ENCODE results near the gene CMKLR1. TPM values are rescaled to one million over a fixed set of nuclear protein-coding genes. Genes with fewer than 3 reads are reported as not detected.

Gene CMKLR1
- total and polyA plus RNA-seq, 3 experiments from 2014 or later = 0.57 to 4.4 (median 0.66) TPM

- no peaks in the 10 kb centered on the region for H3K36me3 ChIP-seq (ENCODE audit: insufficient read depth, low read length)
- Mint-ChIP-seq H3K9me3 (no peaks in the 10 kb centered on the region), H3K4me3 (no peak overlapping the region), H3K27me3 (peaks cover 2 to 24% of the 10 kb centered on the region in 2 donors), H3K27ac (no peak overlapping the region), H3K4me1 (no peaks in the 10 kb centered on the region), H3K36me3 (no peaks in the 10 kb centered on the region)
- H3K27me3 ChIP-seq (ENCODE audit: insufficient read depth, low read length, poor library complexity, severe bottlenecking) = no peaks in the 10 kb centered on the region
- H3K4me3 ChIP-seq (ENCODE audit: low read length) = no peak overlapping the region
- no peaks in the 10 kb centered on the region for H3K9me3 ChIP-seq (ENCODE audit: low read length)
- POLR2A ChIA-PET = no interaction called here
- H3K27ac ChIP-seq (ENCODE audit: low read depth, low read length) = no peak overlapping the region
- no peaks in the 10 kb centered on the region for H3K4me1 ChIP-seq (ENCODE audit: insufficient read depth, low read length)
- DNase-seq = no peak
- CTCF ChIA-PET = no interaction called here
Measured at GRCh38 chr12:108358580-108358965, 19.5 kb upstream of the CMKLR1 start.

DNA sequence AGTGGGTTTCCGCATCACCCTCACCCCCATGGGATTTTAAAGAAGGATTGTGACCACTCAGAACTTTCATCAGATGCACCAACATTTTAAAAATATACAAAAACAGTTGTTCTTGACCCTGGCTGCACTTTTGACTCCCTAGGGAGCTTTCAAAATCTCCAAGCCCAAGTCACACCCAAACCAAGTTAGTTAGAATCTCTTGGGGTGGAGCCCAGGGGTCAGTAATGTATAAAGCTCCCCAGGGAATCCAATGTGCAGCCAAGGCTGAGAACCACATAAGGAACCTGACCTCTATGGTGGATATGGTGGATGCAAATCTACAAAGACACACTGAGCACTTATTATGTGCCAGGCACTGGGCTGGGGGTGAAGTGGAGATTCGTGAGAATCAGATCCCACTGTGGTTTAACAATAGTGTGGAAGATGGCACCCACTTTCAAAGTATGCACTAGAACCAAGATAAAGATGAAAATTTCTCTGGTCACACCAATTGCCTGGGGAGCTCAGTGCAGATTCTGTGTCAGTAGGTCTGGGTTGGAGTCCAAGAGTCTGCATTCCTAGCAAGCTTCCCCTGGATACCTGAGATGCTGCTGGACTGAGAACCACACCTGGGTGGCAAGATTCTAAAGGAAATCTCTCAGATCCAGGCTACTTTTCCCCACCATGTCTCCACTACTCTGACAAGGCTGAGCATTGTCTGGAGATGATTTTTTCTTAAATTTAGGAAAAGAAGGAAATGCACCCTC is 18.9 kb upstream of the CMKLR1 start:
- ChIA-PET CTCF (no interaction called here), POLR2A (no interaction called here)
- H3K36me3 Mint-ChIP-seq = no peaks in the 10 kb centered on the region
- no peaks in the 10 kb centered on the region for H3K9me3 Mint-ChIP-seq
- H3K4me1 Mint-ChIP-seq = no peaks in the 10 kb centered on the region
- Histone ChIP-seq H3K27me3 (ENCODE audit: insufficient read depth, low read length, poor library complexity, severe bottlenecking) (no peaks in the 10 kb centered on the region), H3K4me1 (ENCODE audit: insufficient read depth, low read length) (no peaks in the 10 kb centered on the region), H3K9me3 (ENCODE audit: low read length) (no peaks in the 10 kb centered on the region), H3K36me3 (ENCODE audit: insufficient read depth, low read length) (no peaks in the 10 kb centered on the region), H3K27ac (ENCODE audit: low read depth, low read length) (no peak overlapping the region), H3K4me3 (ENCODE audit: low read length) (no peak overlapping the region)
- peaks cover 2 to 24% of the 10 kb centered on the region in 2 donors for H3K27me3 Mint-ChIP-seq
- H3K4me3 Mint-ChIP-seq = no peak overlapping the region
- no peak for DNase-seq
- H3K27ac Mint-ChIP-seq = no peak overlapping the region

DNA sequence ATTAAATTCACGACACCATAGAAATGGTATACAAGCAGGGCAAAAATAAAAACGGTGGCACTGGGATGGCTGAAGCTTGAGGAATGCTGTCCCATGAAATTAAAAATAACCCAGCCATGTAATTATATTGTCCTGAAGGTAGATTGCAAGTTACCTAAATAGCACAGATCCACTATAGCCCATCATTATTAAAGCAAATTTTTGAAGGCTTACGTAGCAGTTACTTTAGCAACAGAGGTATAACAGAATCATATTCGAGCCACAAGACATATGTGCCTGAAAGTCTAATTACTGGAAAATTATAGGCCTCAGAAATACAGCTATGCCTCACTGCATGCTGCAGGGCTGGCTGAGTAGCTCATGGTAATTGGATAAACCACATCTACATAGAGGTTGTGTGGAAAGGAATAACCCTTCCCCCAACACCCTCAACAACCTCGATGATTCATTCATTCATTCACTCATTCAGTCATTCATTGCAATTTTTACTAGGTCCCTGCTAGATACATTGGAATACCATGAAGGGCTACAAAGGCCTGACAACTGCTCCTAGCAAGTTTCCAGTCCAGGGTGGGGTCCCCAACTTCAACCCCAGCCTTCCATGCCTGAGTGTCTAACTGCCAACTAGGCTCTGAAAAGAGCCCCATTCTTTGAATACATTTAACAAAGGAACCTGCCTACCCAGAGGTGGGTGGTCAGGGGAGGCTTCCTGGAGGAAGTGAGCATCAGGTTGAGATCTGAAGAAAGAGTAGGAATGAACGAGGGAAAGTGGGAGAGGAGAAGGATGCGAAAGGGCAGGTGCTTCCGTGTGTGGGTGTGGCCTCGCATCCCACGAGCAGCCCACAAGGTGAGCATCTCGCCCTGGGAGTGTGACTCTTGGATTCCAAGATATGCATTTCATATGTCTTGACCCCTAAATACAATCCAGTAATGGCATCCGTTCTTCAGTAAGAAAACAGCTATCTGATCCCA is 18.0 kb upstream of the CMKLR1 start:
- Histone ChIP-seq H3K4me1 (ENCODE audit: insufficient read depth, low read length) (no peaks in the 10 kb centered on the region), H3K36me3 (ENCODE audit: insufficient read depth, low read length) (no peaks in the 10 kb centered on the region), H3K9me3 (ENCODE audit: low read length) (no peaks in the 10 kb centered on the region), H3K27me3 (ENCODE audit: insufficient read depth, low read length, poor library complexity, severe bottlenecking) (no peaks in the 10 kb centered on the region), H3K27ac (ENCODE audit: low read depth, low read length) (no peak overlapping the region), H3K4me3 (ENCODE audit: low read length) (no peak overlapping the region)
- Mint-ChIP-seq H3K27ac (no peak overlapping the region), H3K4me1 (no peaks in the 10 kb centered on the region), H3K36me3 (no peaks in the 10 kb centered on the region), H3K9me3 (no peaks in the 10 kb centered on the region), H3K27me3 (peaks cover 2 to 24% of the 10 kb centered on the region in 2 donors), H3K4me3 (no peak overlapping the region)
- DNase-seq = no peak
- CTCF ChIA-PET = no interaction called here
- POLR2A ChIA-PET = no interaction called here

GRCh38 chr12:108355069-108355468 is 16.0 kb upstream of the CMKLR1 start:
- H3K27ac ChIP-seq (ENCODE audit: low read depth, low read length) = no peak overlapping the region
- peaks cover 0 to 2% (median 0%) of the 10 kb centered on the region in 5 donors for H3K9me3 Mint-ChIP-seq
- POLR2A ChIA-PET = no interaction called here
- CTCF ChIA-PET = no interaction called here
- no peak overlapping the region for H3K4me3 Mint-ChIP-seq
- no peaks in the 10 kb centered on the region for H3K36me3 Mint-ChIP-seq
- H3K36me3 ChIP-seq (ENCODE audit: insufficient read depth, low read length) = no peaks in the 10 kb centered on the region
- peaks cover 0 to 23% of the 10 kb centered on the region in 2 donors for H3K27me3 Mint-ChIP-seq
- H3K4me1 Mint-ChIP-seq = no peaks in the 10 kb centered on the region
- H3K27me3 ChIP-seq (ENCODE audit: insufficient read depth, low read length, poor library complexity, severe bottlenecking) = no peaks in the 10 kb centered on the region
- no peaks in the 10 kb centered on the region for H3K9me3 ChIP-seq (ENCODE audit: low read length)
- no peaks in the 10 kb centered on the region for H3K4me1 ChIP-seq (ENCODE audit: insufficient read depth, low read length)
- H3K27ac Mint-ChIP-seq = peak overlapping the region in 1 of 8 donors; percentile 33
- DNase-seq = no peak
- no peak overlapping the region for H3K4me3 ChIP-seq (ENCODE audit: low read length)

- Histone ChIP-seq H3K4me3 (ENCODE audit: low read length) (no peak overlapping the region), H3K27ac (ENCODE audit: low read depth, low read length) (no peak overlapping the region), H3K4me1 (ENCODE audit: insufficient read depth, low read length) (no peaks in the 10 kb centered on the region), H3K9me3 (ENCODE audit: low read length) (no peaks in the 10 kb centered on the region), H3K36me3 (ENCODE audit: insufficient read depth, low read length) (no peaks in the 10 kb centered on the region), H3K27me3 (ENCODE audit: insufficient read depth, low read length, poor library complexity, severe bottlenecking) (no peaks in the 10 kb centered on the region)
- H3K4me3 Mint-ChIP-seq = no peak overlapping the region
- no peaks in the 10 kb centered on the region for H3K36me3 Mint-ChIP-seq
- POLR2A ChIA-PET = no interaction called here
- peaks cover 0 to 2% (median 0%) of the 10 kb centered on the region in 5 donors for H3K9me3 Mint-ChIP-seq
- H3K4me1 Mint-ChIP-seq = no peaks in the 10 kb centered on the region
- no peak for DNase-seq
- peaks cover 2 to 15% of the 10 kb centered on the region in 2 donors for H3K27me3 Mint-ChIP-seq
- no peak overlapping the region for H3K27ac Mint-ChIP-seq
- CTCF ChIA-PET = no interaction called here
Measured at GRCh38 chr12:108352591-108352990, 13.5 kb upstream of the CMKLR1 start.

DNA sequence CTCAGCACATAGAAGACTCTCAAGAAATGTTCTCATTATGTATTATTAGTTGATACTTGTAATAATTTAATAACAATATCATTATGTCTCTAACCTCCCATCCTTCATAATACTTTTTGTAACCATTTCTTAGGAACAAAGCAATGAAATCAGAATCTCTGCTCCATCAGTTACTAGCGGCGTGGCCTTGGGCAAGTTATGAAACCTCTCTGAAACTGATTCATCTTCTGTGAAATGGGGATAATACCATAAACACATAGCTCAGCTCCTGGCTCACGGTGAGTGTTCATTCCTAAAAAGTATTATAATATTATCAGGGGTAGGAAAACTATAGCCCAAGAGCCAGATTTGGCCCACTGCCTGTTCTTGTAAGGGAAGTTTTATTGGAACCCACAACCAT is 11.4 kb upstream of the CMKLR1 start:
- Histone ChIP-seq H3K9me3 (ENCODE audit: low read length) (no peaks in the 10 kb centered on the region), H3K4me1 (ENCODE audit: insufficient read depth, low read length) (no peaks in the 10 kb centered on the region), H3K27ac (ENCODE audit: low read depth, low read length) (no peak overlapping the region), H3K27me3 (ENCODE audit: insufficient read depth, low read length, poor library complexity, severe bottlenecking) (no peaks in the 10 kb centered on the region), H3K4me3 (ENCODE audit: low read length) (no peak overlapping the region), H3K36me3 (ENCODE audit: insufficient read depth, low read length) (no peaks in the 10 kb centered on the region)
- H3K4me1 Mint-ChIP-seq = no peaks in the 10 kb centered on the region
- H3K27ac Mint-ChIP-seq = no peak overlapping the region
- CTCF ChIA-PET = no interaction called here
- peaks cover 5 to 8% of the 10 kb centered on the region in 2 donors for H3K27me3 Mint-ChIP-seq
- no peak overlapping the region for H3K4me3 Mint-ChIP-seq
- peaks cover 0 to 2% (median 0%) of the 10 kb centered on the region in 5 donors for H3K9me3 Mint-ChIP-seq
- no peak for DNase-seq
- POLR2A ChIA-PET = no interaction called here
- H3K36me3 Mint-ChIP-seq = no peaks in the 10 kb centered on the region

DNA sequence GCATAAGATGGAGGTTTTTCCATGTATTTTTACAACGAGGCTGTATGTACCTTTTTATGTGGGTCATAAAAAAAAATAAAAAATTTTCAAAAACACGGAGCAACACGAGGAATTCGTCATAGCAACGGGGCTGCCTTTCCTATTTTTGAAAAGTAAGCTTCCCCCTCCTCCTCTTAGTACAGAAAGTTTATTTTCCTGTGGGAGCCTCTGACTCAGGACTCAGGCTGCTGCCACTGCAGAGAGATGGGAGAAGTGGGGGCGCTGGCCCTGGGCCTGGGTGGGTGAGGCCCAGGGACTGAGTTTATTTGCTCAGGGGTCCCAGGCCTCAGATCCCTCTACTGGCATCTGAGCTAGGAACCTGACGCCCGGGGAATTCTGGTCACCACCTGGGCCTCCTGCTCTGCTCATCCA is 10.2 kb upstream of the CMKLR1 start:
- H3K27ac Mint-ChIP-seq = no peak overlapping the region

GRCh38 chr12:108348842-108349241 is 9.7 kb upstream of the CMKLR1 start:
- no peak for DNase-seq
- Histone ChIP-seq H3K4me3 (ENCODE audit: low read length) (no peak overlapping the region), H3K27me3 (ENCODE audit: insufficient read depth, low read length, poor library complexity, severe bottlenecking) (no peaks in the 10 kb centered on the region), H3K27ac (ENCODE audit: low read depth, low read length) (no peak overlapping the region), H3K9me3 (ENCODE audit: low read length) (no peaks in the 10 kb centered on the region), H3K36me3 (ENCODE audit: insufficient read depth, low read length) (no peaks in the 10 kb centered on the region), H3K4me1 (ENCODE audit: insufficient read depth, low read length) (no peaks in the 10 kb centered on the region)
- H3K27me3 Mint-ChIP-seq = peaks cover 5 to 12% of the 10 kb centered on the region in 2 donors
- POLR2A ChIA-PET = no interaction called here
- H3K4me1 Mint-ChIP-seq = no peaks in the 10 kb centered on the region
- CTCF ChIA-PET = no interaction called here
- peak overlapping the region in 1 of 8 donors; percentile 65 for H3K27ac Mint-ChIP-seq
- H3K4me3 Mint-ChIP-seq = no peak overlapping the region
- H3K9me3 Mint-ChIP-seq = peaks cover 0 to 2% (median 0%) of the 10 kb centered on the region in 5 donors
- H3K36me3 Mint-ChIP-seq = no peaks in the 10 kb centered on the region

More for the DNA sequence above, 10.2 kb upstream of the CMKLR1 start:
- no peaks in the 10 kb centered on the region for H3K27me3 ChIP-seq (ENCODE audit: insufficient read depth, low read length, poor library complexity, severe bottlenecking)
- no peaks in the 10 kb centered on the region for H3K36me3 ChIP-seq (ENCODE audit: insufficient read depth, low read length)
- Mint-ChIP-seq H3K36me3 (no peaks in the 10 kb centered on the region), H3K9me3 (peaks cover 0 to 2% (median 0%) of the 10 kb centered on the region in 5 donors), H3K4me1 (no peaks in the 10 kb centered on the region), H3K4me3 (no peak overlapping the region), H3K27me3 (peaks cover 5 to 12% of the 10 kb centered on the region in 2 donors)
- H3K4me1 ChIP-seq (ENCODE audit: insufficient read depth, low read length) = no peaks in the 10 kb centered on the region
- DNase-seq = no peak
- H3K4me3 ChIP-seq (ENCODE audit: low read length) = no peak overlapping the region
- ChIA-PET CTCF (no interaction called here), POLR2A (no interaction called here)
- no peak overlapping the region for H3K27ac ChIP-seq (ENCODE audit: low read depth, low read length)
- H3K9me3 ChIP-seq (ENCODE audit: low read length) = no peaks in the 10 kb centered on the region

Measured in CD8-positive, alpha-beta memory T cell (primary cell).